ENCODE measurements around the gene NOS1AP. TPM values are rescaled to one million over a fixed set of nuclear protein-coding genes. Genes with fewer than 3 reads are reported as not detected.

NOS1AP gene
- total RNA-seq, 1 donor from 2014 or later: 2.0 TPM

GRCh38 chr1:162158624-162159271, 89.3 kb downstream of the NOS1AP start:
- intact Hi-C loops (cut with DNase I): no loop called here
- H3K9me3 ChIP-seq: no peaks in the 10 kb centered on the region
- no peaks in the 10 kb centered on the region for H3K27me3 ChIP-seq
- H3K27ac ChIP-seq: no peak overlapping the region
- no peak for TF ChIP-seq CTCF (IDR thresholded peaks at IDR 0.05)
- TF ChIP-seq POLR2A (IDR thresholded peaks at IDR 0.05): no peak
- TF ChIP-seq POLR2AphosphoS5 (IDR thresholded peaks at IDR 0.05; ENCODE audit: insufficient read depth in 1 of 2, low read depth in 1 of 2): no peak
- no peak overlapping the region for H3K4me3 ChIP-seq
- no peaks in the 10 kb centered on the region for H3K36me3 ChIP-seq
- DNase-seq (ENCODE audit: extremely low spot score in 2 of 2): no peak
- H3K4me1 ChIP-seq: peaks cover 6% of the 10 kb centered on the region

GRCh38 chr1:162159515-162159914, 90.0 kb downstream of the NOS1AP start:
- TF ChIP-seq POLR2AphosphoS5 (IDR thresholded peaks at IDR 0.05; ENCODE audit: insufficient read depth in 1 of 2, low read depth in 1 of 2) (no peak), POLR2A (IDR thresholded peaks at IDR 0.05) (no peak), CTCF (IDR thresholded peaks at IDR 0.05) (no peak)
- no peak for DNase-seq (ENCODE audit: extremely low spot score in 2 of 2)
- Histone ChIP-seq H3K9me3 (no peaks in the 10 kb centered on the region), H3K4me1 (peaks cover 6% of the 10 kb centered on the region), H3K27me3 (no peaks in the 10 kb centered on the region), H3K36me3 (no peaks in the 10 kb centered on the region), H3K4me3 (no peak overlapping the region), H3K27ac (no peak overlapping the region)
- intact Hi-C loops (cut with DNase I): no loop called here

DNA sequence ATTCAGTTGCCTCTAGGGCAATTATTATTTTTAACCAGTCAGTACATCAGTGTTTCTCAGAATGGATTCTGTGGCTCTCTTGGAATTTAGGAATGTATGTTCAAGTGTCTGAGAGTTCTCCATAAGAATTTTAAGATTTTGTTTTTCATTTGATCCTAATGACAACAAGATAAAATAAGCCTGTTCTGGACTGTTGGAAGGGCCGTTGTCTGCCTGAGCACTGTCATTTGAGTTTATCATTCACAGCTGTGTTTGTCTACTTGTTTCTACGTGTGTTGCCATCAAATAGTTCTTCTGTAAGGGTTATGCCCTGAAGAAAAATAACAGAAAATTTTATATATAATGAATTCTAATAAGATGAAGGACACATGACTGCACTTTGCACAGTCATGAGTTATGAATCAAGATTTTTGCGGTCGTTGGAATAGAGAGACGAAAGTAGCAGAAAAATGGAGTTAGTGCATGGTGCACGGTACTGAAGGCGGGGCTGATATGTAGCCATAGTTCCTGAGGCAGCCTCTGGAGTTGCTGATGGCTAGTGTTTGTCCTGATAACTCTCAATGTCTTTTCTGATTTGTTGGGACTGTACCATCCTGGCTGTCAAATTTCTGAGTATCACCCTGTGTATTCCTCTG, 92.5 kb downstream of the NOS1AP start:
- Histone ChIP-seq H3K27ac (no peak overlapping the region), H3K27me3 (no peaks in the 10 kb centered on the region), H3K9me3 (no peaks in the 10 kb centered on the region), H3K36me3 (no peaks in the 10 kb centered on the region), H3K4me1 (peaks cover 13% of the 10 kb centered on the region), H3K4me3 (no peak overlapping the region)
- TF ChIP-seq POLR2A (IDR thresholded peaks at IDR 0.05) (no peak), POLR2AphosphoS5 (IDR thresholded peaks at IDR 0.05; ENCODE audit: insufficient read depth in 1 of 2, low read depth in 1 of 2) (no peak), CTCF (IDR thresholded peaks at IDR 0.05) (no peak)
- no peak for DNase-seq (ENCODE audit: extremely low spot score in 2 of 2)
- intact Hi-C loops (cut with DNase I): no loop called here

DNA sequence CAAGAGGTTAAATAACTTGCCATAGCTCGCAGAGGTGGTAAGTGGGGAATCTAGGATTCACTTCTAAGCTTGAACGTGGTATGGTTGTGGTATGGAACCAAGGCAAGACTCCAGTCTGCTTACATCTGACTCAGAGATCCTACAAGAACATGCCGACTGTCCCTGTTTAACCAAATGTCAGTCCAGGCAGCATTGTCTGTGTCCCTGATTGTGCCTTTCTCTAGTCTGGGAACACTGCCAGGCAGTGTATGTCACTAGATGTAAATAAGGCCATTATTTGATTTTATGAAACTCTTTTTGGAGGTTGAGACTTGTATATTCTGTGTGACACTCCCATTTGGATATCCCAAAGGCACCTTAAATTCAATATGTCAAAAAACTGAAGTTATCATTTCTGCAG, 96.0 kb downstream of the NOS1AP start:
- no peak for DNase-seq (ENCODE audit: extremely low spot score in 2 of 2)
- no peak overlapping the region for H3K4me3 ChIP-seq
- no peak overlapping the region for H3K27ac ChIP-seq
- intact Hi-C loops (cut with DNase I): no loop called here
- H3K36me3 ChIP-seq: no peaks in the 10 kb centered on the region
- no peaks in the 10 kb centered on the region for H3K27me3 ChIP-seq
- no peaks in the 10 kb centered on the region for H3K9me3 ChIP-seq
- peaks cover 21% of the 10 kb centered on the region for H3K4me1 ChIP-seq
- TF ChIP-seq POLR2A (IDR thresholded peaks at IDR 0.05): no peak
- no peak for TF ChIP-seq POLR2AphosphoS5 (IDR thresholded peaks at IDR 0.05; ENCODE audit: insufficient read depth in 1 of 2, low read depth in 1 of 2)

DNA sequence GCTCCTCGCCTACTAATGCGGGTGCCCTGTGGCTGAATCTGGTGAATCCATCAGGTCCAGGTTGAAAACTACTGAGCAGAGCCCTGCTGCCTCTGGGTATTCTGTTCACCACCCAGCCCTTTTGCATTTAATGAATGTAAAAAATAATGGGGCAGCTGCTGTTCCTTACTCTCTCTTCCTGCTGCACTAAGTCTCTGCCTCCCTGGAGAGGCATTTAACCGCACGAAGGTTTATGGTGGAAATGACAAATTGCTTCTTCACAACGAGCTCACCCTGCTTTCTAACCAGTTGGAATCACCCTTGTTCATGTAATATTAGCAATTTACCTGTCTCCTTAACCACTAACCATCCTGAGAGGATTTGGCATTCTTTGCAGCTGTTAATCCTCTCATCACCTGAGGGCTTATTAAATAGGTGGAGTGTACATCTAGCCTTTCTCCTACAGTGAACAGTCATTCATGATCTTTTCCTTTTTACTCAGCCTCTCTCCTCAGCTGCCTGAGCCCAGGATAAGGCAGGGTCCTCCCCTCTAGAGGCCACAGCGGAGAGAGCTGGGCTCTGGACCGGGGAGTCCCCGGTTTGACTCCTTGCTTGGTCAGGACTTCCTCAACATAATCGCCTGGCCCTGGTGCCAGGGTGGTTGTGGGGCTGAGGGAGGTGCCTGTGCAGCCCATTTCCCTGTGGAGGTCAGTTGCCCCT, 97.6 kb downstream of the NOS1AP start:
- intact Hi-C loops (cut with DNase I): no loop called here
- Histone ChIP-seq H3K36me3 (no peaks in the 10 kb centered on the region), H3K27me3 (no peaks in the 10 kb centered on the region), H3K4me3 (no peak overlapping the region), H3K4me1 (peaks cover 21% of the 10 kb centered on the region), H3K27ac (no peak overlapping the region), H3K9me3 (no peaks in the 10 kb centered on the region)
- DNase-seq (ENCODE audit: extremely low spot score in 2 of 2): no peak
- TF ChIP-seq POLR2AphosphoS5 (IDR thresholded peaks at IDR 0.05; ENCODE audit: insufficient read depth in 1 of 2, low read depth in 1 of 2) (no peak), CTCF (IDR thresholded peaks at IDR 0.05) (no peak), POLR2A (IDR thresholded peaks at IDR 0.05) (no peak)

All from vagina (tissue), 2 donors.